ENCODE data around the gene CEP89.
A peak's percentile ranks its signal among the peaks of the same experiment; 100 is the strongest.
"Not testable (repeated sequence)": the region's sequence is repeated elsewhere in the genome, so short reads cannot be mapped to it uniquely, and the experiment has no call there.

The CEP89 gene

GRCh38 chr19:32971715-32972540 lies at the start of gene CEP89, which contains the start of gene FAAP24:
Gene CEP89, minus strand, starts transcription at chr19:32971958. Its CDS starts 84 bp downstream, at chr19:32971874.
Gene FAAP24, plus strand, starts transcription at chr19:32972242. Its CDS starts 955 bp downstream, at chr19:32973197.
- peak; percentile 99 for DNase-seq (ENCODE audit: low read depth)

GRCh38 chr19:33010891-33011290 lies 39.1 kb upstream of the CEP89 start:
- not testable (repeated sequence) for DNase-seq (ENCODE audit: low read depth)

GRCh38 chr19:33008738-33009137 lies 37.0 kb upstream of the CEP89 start:
- no peak for DNase-seq (ENCODE audit: low read depth)

- no peak for DNase-seq (ENCODE audit: low read depth)
These were observed 33.7 kb upstream of the CEP89 start for GRCh38 chr19:33005440-33005839.

GRCh38 chr19:33003424-33004024 lies 31.8 kb upstream of the CEP89 start:
- not testable (repeated sequence) for DNase-seq (ENCODE audit: low read depth)

GRCh38 chr19:33002126-33002865 lies 30.5 kb upstream of the CEP89 start:
- DNase-seq (ENCODE audit: low read depth), result not testable (repeated sequence)

GRCh38 chr19:33000910-33001309 lies 29.2 kb upstream of the CEP89 start:
- no peak for DNase-seq (ENCODE audit: low read depth)

- no peak for DNase-seq (ENCODE audit: low read depth)
These were observed 28.8 kb upstream of the CEP89 start for GRCh38 chr19:33000510-33000909.

GRCh38 chr19:32998722-32999121 lies 27.0 kb upstream of the CEP89 start:
- DNase-seq (ENCODE audit: low read depth), result no peak

GRCh38 chr19:32997716-32998355 lies 26.1 kb upstream of the CEP89 start:
- no peak for DNase-seq (ENCODE audit: low read depth)

GRCh38 chr19:32997061-32997464 lies 25.3 kb upstream of the CEP89 start:
- DNase-seq (ENCODE audit: low read depth), result peak; percentile 30

GRCh38 chr19:32995966-32996365 lies 24.2 kb upstream of the CEP89 start:
- not testable (repeated sequence) for DNase-seq (ENCODE audit: low read depth)

- DNase-seq (ENCODE audit: low read depth), result no peak
These were observed 17.0 kb upstream of the CEP89 start for GRCh38 chr19:32988724-32989123.

GRCh38 chr19:32988254-32988653 lies 16.5 kb upstream of the CEP89 start:
- not testable (repeated sequence) for DNase-seq (ENCODE audit: low read depth)

GRCh38 chr19:32982488-32982887 lies 10.7 kb upstream of the CEP89 start:
- DNase-seq (ENCODE audit: low read depth), result not testable (repeated sequence)

- DNase-seq (ENCODE audit: low read depth), result not testable (repeated sequence)
These were observed 8.0 kb upstream of the CEP89 start for GRCh38 chr19:32979807-32980206.

GRCh38 chr19:32977813-32978212 lies 6.1 kb upstream of the CEP89 start:
- not testable (repeated sequence) for DNase-seq (ENCODE audit: low read depth)

- no peak for DNase-seq (ENCODE audit: low read depth)
These were observed 5.5 kb upstream of the CEP89 start for GRCh38 chr19:32977280-32977679.

GRCh38 chr19:32976223-32976805 lies 4.6 kb upstream of the CEP89 start:
- peak; percentile 71 for DNase-seq (ENCODE audit: low read depth)

GRCh38 chr19:32971012-32971595 lies 654 bp downstream of the CEP89 start:
- DNase-seq (ENCODE audit: low read depth), result peak; percentile 3

GRCh38 chr19:32969549-32969948 lies 2.2 kb downstream of the CEP89 start:
- no peak for DNase-seq (ENCODE audit: low read depth)

Measured in ELR (cell line).